Activated naive CD8-positive, alpha-beta T cell (primary cell): ENCODE results near the gene MAP3K5.

Source experiments
- H3K27ac Mint-ChIP-seq: one replicate; pipeline ENCODE4 v1.8.0; 2021; ENCODE audit warnings: mixed read lengths
- H3K27me3 Mint-ChIP-seq: one replicate; pipeline ENCODE4 v1.8.0; 2021; ENCODE audit warnings: mixed read lengths
- H3K36me3 Mint-ChIP-seq: one replicate; pipeline ENCODE4 v1.8.0; 2021; ENCODE audit warnings: mixed read lengths
- H3K4me1 Mint-ChIP-seq: one replicate; pipeline ENCODE4 v1.8.0; 2021; ENCODE audit warnings: low read depth, mixed read lengths
- H3K4me3 Mint-ChIP-seq: one replicate; pipeline ENCODE4 v1.8.0; 2021; ENCODE audit warnings: mild to moderate bottlenecking, mixed read lengths
- H3K9me3 Mint-ChIP-seq: one replicate; pipeline ENCODE4 v1.8.0; 2021; ENCODE audit warnings: low read depth, mixed read lengths

MAP3K5 gene

GRCh38 chr6:136659991-136660499 is 132.2 kb downstream of the MAP3K5 start:
- Mint-ChIP-seq H3K4me3 (no peak overlapping the region), H3K36me3 (peaks cover 5% of the 10 kb centered on the region), H3K27me3 (no peaks in the 10 kb centered on the region), H3K4me1 (no peaks in the 10 kb centered on the region), H3K9me3 (no peaks in the 10 kb centered on the region), H3K27ac (no peak overlapping the region)

GRCh38 chr6:136658711-136659110 is 133.6 kb downstream of the MAP3K5 start:
- Mint-ChIP-seq H3K36me3 (peaks cover 7% of the 10 kb centered on the region), H3K27ac (no peak overlapping the region), H3K4me3 (no peak overlapping the region), H3K27me3 (no peaks in the 10 kb centered on the region), H3K9me3 (no peaks in the 10 kb centered on the region), H3K4me1 (no peaks in the 10 kb centered on the region)

GRCh38 chr6:136657666-136658065 is 134.6 kb downstream of the MAP3K5 start:
- Mint-ChIP-seq H3K27ac (no peak overlapping the region), H3K9me3 (no peaks in the 10 kb centered on the region), H3K4me3 (no peak overlapping the region), H3K4me1 (no peaks in the 10 kb centered on the region), H3K36me3 (peaks cover 8% of the 10 kb centered on the region), H3K27me3 (no peaks in the 10 kb centered on the region)

- no peaks in the 10 kb centered on the region for H3K9me3 Mint-ChIP-seq
- no peaks in the 10 kb centered on the region for H3K27me3 Mint-ChIP-seq
- no peak overlapping the region for H3K27ac Mint-ChIP-seq
- H3K4me3 Mint-ChIP-seq, result no peak overlapping the region
- no peaks in the 10 kb centered on the region for H3K4me1 Mint-ChIP-seq
- peaks cover 8% of the 10 kb centered on the region for H3K36me3 Mint-ChIP-seq
Measured at GRCh38 chr6:136656121-136656520, 136.2 kb downstream of the MAP3K5 start.

- Mint-ChIP-seq H3K36me3 (peaks cover 8% of the 10 kb centered on the region), H3K4me3 (no peak overlapping the region), H3K27ac (no peak overlapping the region), H3K27me3 (no peaks in the 10 kb centered on the region), H3K9me3 (no peaks in the 10 kb centered on the region), H3K4me1 (no peaks in the 10 kb centered on the region)
Measured at GRCh38 chr6:136655239-136656014, 136.8 kb downstream of the MAP3K5 start.

- Mint-ChIP-seq H3K4me3 (no peak overlapping the region), H3K36me3 (peaks cover 8% of the 10 kb centered on the region), H3K9me3 (no peaks in the 10 kb centered on the region), H3K27me3 (no peaks in the 10 kb centered on the region), H3K27ac (no peak overlapping the region), H3K4me1 (no peaks in the 10 kb centered on the region)
Measured at GRCh38 chr6:136654086-136654485, 138.2 kb downstream of the MAP3K5 start.

- H3K27ac Mint-ChIP-seq, result no peak overlapping the region
- H3K36me3 Mint-ChIP-seq, result peaks cover 6% of the 10 kb centered on the region
- no peaks in the 10 kb centered on the region for H3K4me1 Mint-ChIP-seq
- H3K9me3 Mint-ChIP-seq, result no peaks in the 10 kb centered on the region
- no peak overlapping the region for H3K4me3 Mint-ChIP-seq
- H3K27me3 Mint-ChIP-seq, result no peaks in the 10 kb centered on the region
Measured at GRCh38 chr6:136652656-136653055, 139.6 kb downstream of the MAP3K5 start.

GRCh38 chr6:136651982-136652381 is 140.3 kb downstream of the MAP3K5 start:
- no peak overlapping the region for H3K4me3 Mint-ChIP-seq
- no peaks in the 10 kb centered on the region for H3K4me1 Mint-ChIP-seq
- no peaks in the 10 kb centered on the region for H3K9me3 Mint-ChIP-seq
- no peaks in the 10 kb centered on the region for H3K27me3 Mint-ChIP-seq
- peaks cover 3% of the 10 kb centered on the region for H3K36me3 Mint-ChIP-seq
- no peak overlapping the region for H3K27ac Mint-ChIP-seq

GRCh38 chr6:136647363-136647852 is 144.9 kb downstream of the MAP3K5 start:
- Mint-ChIP-seq H3K9me3 (no peaks in the 10 kb centered on the region), H3K4me1 (no peaks in the 10 kb centered on the region), H3K27me3 (no peaks in the 10 kb centered on the region), H3K27ac (no peak overlapping the region), H3K36me3 (no peaks in the 10 kb centered on the region), H3K4me3 (no peak overlapping the region)

- Mint-ChIP-seq H3K36me3 (no peaks in the 10 kb centered on the region), H3K27ac (no peak overlapping the region), H3K27me3 (no peaks in the 10 kb centered on the region), H3K9me3 (no peaks in the 10 kb centered on the region), H3K4me1 (no peaks in the 10 kb centered on the region), H3K4me3 (no peak overlapping the region)
Measured at GRCh38 chr6:136646377-136646776, 145.9 kb downstream of the MAP3K5 start.

GRCh38 chr6:136644597-136644952 is 147.7 kb downstream of the MAP3K5 start:
- Mint-ChIP-seq H3K36me3 (peaks cover 4% of the 10 kb centered on the region), H3K27me3 (no peaks in the 10 kb centered on the region), H3K4me3 (no peak overlapping the region), H3K27ac (no peak overlapping the region), H3K4me1 (no peaks in the 10 kb centered on the region), H3K9me3 (no peaks in the 10 kb centered on the region)

GRCh38 chr6:136643850-136644596 is 148.3 kb downstream of the MAP3K5 start:
- Mint-ChIP-seq H3K27me3 (no peaks in the 10 kb centered on the region), H3K9me3 (no peaks in the 10 kb centered on the region), H3K4me1 (no peaks in the 10 kb centered on the region), H3K36me3 (peaks cover 4% of the 10 kb centered on the region), H3K4me3 (no peak overlapping the region), H3K27ac (no peak overlapping the region)

- H3K9me3 Mint-ChIP-seq, result no peaks in the 10 kb centered on the region
- H3K27me3 Mint-ChIP-seq, result no peaks in the 10 kb centered on the region
- H3K36me3 Mint-ChIP-seq, result peaks cover 8% of the 10 kb centered on the region
- no peak overlapping the region for H3K4me3 Mint-ChIP-seq
- H3K4me1 Mint-ChIP-seq, result no peaks in the 10 kb centered on the region
- no peak overlapping the region for H3K27ac Mint-ChIP-seq
Measured at GRCh38 chr6:136641873-136642465, 150.3 kb downstream of the MAP3K5 start.

- no peaks in the 10 kb centered on the region for H3K9me3 Mint-ChIP-seq
- no peak overlapping the region for H3K4me3 Mint-ChIP-seq
- peaks cover 8% of the 10 kb centered on the region for H3K36me3 Mint-ChIP-seq
- no peaks in the 10 kb centered on the region for H3K4me1 Mint-ChIP-seq
- H3K27me3 Mint-ChIP-seq, result no peaks in the 10 kb centered on the region
- no peak overlapping the region for H3K27ac Mint-ChIP-seq
Measured at GRCh38 chr6:136641166-136641565, 151.1 kb downstream of the MAP3K5 start.
